ENCODE measurements around the gene ENPP4. TPM values are rescaled to one million over a fixed set of nuclear protein-coding genes. Genes with fewer than 3 reads are reported as not detected.

ENPP4 gene
- polyA plus RNA-seq, 1 of the 3 experiments (the other 2 are of a cell fraction): 0.05 TPM

DNA sequence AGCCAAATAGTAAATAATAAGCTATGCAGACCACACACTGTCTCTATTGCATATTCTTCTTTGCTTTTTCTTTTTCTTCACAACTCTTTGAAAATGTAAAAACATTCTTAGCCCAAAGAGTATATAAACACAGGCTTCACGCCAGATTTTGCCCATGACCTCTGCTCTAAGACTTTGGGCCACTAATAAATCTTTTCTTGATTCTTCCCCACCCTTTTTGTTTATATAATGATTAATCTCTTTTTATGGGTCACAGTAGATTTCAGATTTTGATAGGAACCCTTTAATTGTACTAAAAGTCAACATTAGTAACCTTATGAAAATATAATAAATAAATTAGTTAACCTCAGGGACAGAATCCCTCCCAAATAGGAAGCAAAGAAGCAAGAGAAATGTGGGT is 56.8 kb downstream of the ENPP4 start:
- WGBS (ENCODE audit: low lambda C conversion rate): 3% methylated on average over 1 of the region's 1 CpG
- H3K27ac ChIP-seq (ENCODE audit: low read depth in 2 of 2, low read length in 1 of 2): no peak overlapping the region
- no peak overlapping the region for H2AFZ ChIP-seq (ENCODE audit: low read depth)
- no peaks in the 10 kb centered on the region for H3K9me2 ChIP-seq
- H3K27me3 ChIP-seq (ENCODE audit: insufficient read depth): peaks cover 16% of the 10 kb centered on the region
- no peak for DNase-seq
- no peaks in the 10 kb centered on the region for H3K4me1 ChIP-seq (ENCODE audit: control insufficient read depth in 1 of 2, insufficient read depth in 2 of 2, low read depth in 1 of 2, low read length in 1 of 2)
- no peaks in the 10 kb centered on the region for H3K9me3 ChIP-seq
- CTCF ChIA-PET: interaction anchor here (1.3 kb wide), 1 partner anchor 24 kb away, joined by 4 read pairs; no protein-coding TSS in a partner anchor
- no peak overlapping the region for H3K4me2 ChIP-seq
- POLR2A ChIA-PET: no interaction called here
- no peak overlapping the region for H3K4me3 ChIP-seq (ENCODE audit: low read depth in 2 of 2, low read length in 1 of 2)
- no peaks in the 10 kb centered on the region for H3K79me2 ChIP-seq (ENCODE audit: insufficient read depth)
- H4K20me1 ChIP-seq (ENCODE audit: insufficient read depth): no peaks in the 10 kb centered on the region
- TF ChIP-seq, protein P1, sequence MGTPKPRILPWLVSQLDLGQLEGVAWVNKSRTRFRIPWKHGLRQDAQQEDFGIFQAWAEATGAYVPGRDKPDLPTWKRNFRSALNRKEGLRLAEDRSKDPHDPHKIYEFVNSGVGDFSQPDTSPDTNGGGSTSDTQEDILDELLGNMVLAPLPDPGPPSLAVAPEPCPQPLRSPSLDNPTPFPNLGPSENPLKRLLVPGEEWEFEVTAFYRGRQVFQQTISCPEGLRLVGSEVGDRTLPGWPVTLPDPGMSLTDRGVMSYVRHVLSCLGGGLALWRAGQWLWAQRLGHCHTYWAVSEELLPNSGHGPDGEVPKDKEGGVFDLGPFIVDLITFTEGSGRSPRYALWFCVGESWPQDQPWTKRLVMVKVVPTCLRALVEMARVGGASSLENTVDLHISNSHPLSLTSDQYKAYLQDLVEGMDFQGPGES (IDR thresholded peaks at IDR 0.05; ENCODE audit: low read depth, low read length): no peak
- TF ChIP-seq YY1 (IDR thresholded peaks at IDR 0.05; ENCODE audit: low read depth): no peak
- no peak for TF ChIP-seq EZH2phosphoT487 (IDR thresholded peaks at IDR 0.05; ENCODE audit: borderline replicate concordance, low read depth)
- no peak for TF ChIP-seq RAD21 (IDR thresholded peaks at IDR 0.05; ENCODE audit: low read length)
- no peak for TF ChIP-seq GABPA (IDR thresholded peaks at IDR 0.05; ENCODE audit: low read depth)
- TF ChIP-seq TAF1 (IDR thresholded peaks at IDR 0.05; ENCODE audit: borderline replicate concordance, low read depth, low read length): no peak
- TF ChIP-seq, protein P2, sequence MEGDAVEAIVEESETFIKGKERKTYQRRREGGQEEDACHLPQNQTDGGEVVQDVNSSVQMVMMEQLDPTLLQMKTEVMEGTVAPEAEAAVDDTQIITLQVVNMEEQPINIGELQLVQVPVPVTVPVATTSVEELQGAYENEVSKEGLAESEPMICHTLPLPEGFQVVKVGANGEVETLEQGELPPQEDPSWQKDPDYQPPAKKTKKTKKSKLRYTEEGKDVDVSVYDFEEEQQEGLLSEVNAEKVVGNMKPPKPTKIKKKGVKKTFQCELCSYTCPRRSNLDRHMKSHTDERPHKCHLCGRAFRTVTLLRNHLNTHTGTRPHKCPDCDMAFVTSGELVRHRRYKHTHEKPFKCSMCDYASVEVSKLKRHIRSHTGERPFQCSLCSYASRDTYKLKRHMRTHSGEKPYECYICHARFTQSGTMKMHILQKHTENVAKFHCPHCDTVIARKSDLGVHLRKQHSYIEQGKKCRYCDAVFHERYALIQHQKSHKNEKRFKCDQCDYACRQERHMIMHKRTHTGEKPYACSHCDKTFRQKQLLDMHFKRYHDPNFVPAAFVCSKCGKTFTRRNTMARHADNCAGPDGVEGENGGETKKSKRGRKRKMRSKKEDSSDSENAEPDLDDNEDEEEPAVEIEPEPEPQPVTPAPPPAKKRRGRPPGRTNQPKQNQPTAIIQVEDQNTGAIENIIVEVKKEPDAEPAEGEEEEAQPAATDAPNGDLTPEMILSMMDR (IDR thresholded peaks at IDR 0.05): no peak
- no peaks in the 10 kb centered on the region for H3K36me3 ChIP-seq (replicated peaks in 1 of 2; ENCODE audit: control insufficient read depth in 1 of 2, insufficient read depth in 2 of 2, low read length in 1 of 2)
- no peak overlapping the region for H3K9ac ChIP-seq
- no peaks in the 10 kb centered on the region for H3F3A ChIP-seq (replicated peaks; ENCODE audit: insufficient read depth)

- H3F3A ChIP-seq (replicated peaks; ENCODE audit: insufficient read depth): no peaks in the 10 kb centered on the region
- H3K9me2 ChIP-seq: no peaks in the 10 kb centered on the region
- POLR2A ChIA-PET: no interaction called here
- no peaks in the 10 kb centered on the region for H4K20me1 ChIP-seq (ENCODE audit: insufficient read depth)
- H3K4me3 ChIP-seq (ENCODE audit: low read depth in 2 of 2, low read length in 1 of 2): no peak overlapping the region
- no peak overlapping the region for H2AFZ ChIP-seq (ENCODE audit: low read depth)
- no peaks in the 10 kb centered on the region for H3K9me3 ChIP-seq
- no peak for DNase-seq
- CTCF ChIA-PET: no interaction called here
- no peaks in the 10 kb centered on the region for H3K79me2 ChIP-seq (ENCODE audit: insufficient read depth)
- peaks cover 5% of the 10 kb centered on the region for H3K27me3 ChIP-seq (ENCODE audit: insufficient read depth)
- TF ChIP-seq FOXM1 (IDR thresholded peaks at IDR 0.05; ENCODE audit: low read depth): no peak
- TF ChIP-seq CHD2 (IDR thresholded peaks at IDR 0.05; ENCODE audit: low read length, partially characterized antibody): no peak
- TF ChIP-seq GABPA (IDR thresholded peaks at IDR 0.05; ENCODE audit: low read depth): no peak
- H3K4me1 ChIP-seq (ENCODE audit: control insufficient read depth in 1 of 2, insufficient read depth in 2 of 2, low read depth in 1 of 2, low read length in 1 of 2): no peaks in the 10 kb centered on the region
- H3K4me2 ChIP-seq: no peak overlapping the region
- no peak overlapping the region for H3K9ac ChIP-seq
- no peak overlapping the region for H3K27ac ChIP-seq (ENCODE audit: low read depth in 2 of 2, low read length in 1 of 2)
- H3K36me3 ChIP-seq (replicated peaks in 1 of 2; ENCODE audit: control insufficient read depth in 1 of 2, insufficient read depth in 2 of 2, low read length in 1 of 2): no peaks in the 10 kb centered on the region
- 0% methylated on average over 4 of the region's 4 CpGs for WGBS (ENCODE audit: low lambda C conversion rate)
Observed at GRCh38 chr6:46189726-46190125, 59.9 kb downstream of the ENPP4 start.

GRCh38 chr6:46190889-46191288 is 61.1 kb downstream of the ENPP4 start:
- H2AFZ ChIP-seq (ENCODE audit: low read depth): no peak overlapping the region
- no peaks in the 10 kb centered on the region for H3K4me1 ChIP-seq (ENCODE audit: control insufficient read depth in 1 of 2, insufficient read depth in 2 of 2, low read depth in 1 of 2, low read length in 1 of 2)
- H4K20me1 ChIP-seq (ENCODE audit: insufficient read depth): no peaks in the 10 kb centered on the region
- 0% methylated on average over 4 of the region's 4 CpGs for WGBS (ENCODE audit: low lambda C conversion rate)
- no peaks in the 10 kb centered on the region for H3F3A ChIP-seq (replicated peaks; ENCODE audit: insufficient read depth)
- no peaks in the 10 kb centered on the region for H3K79me2 ChIP-seq (ENCODE audit: insufficient read depth)
- DNase-seq: no peak
- no peak overlapping the region for H3K9ac ChIP-seq
- no peak overlapping the region for H3K27ac ChIP-seq (ENCODE audit: low read depth in 2 of 2, low read length in 1 of 2)
- H3K9me2 ChIP-seq: no peaks in the 10 kb centered on the region
- no peak overlapping the region for H3K4me3 ChIP-seq (ENCODE audit: low read depth in 2 of 2, low read length in 1 of 2)
- no peak for TF ChIP-seq EZH2phosphoT487 (IDR thresholded peaks at IDR 0.05; ENCODE audit: borderline replicate concordance, low read depth)
- no peak for TF ChIP-seq TEAD4 (IDR thresholded peaks at IDR 0.05; ENCODE audit: borderline replicate concordance, insufficient read depth)
- TF ChIP-seq SMC3 (IDR thresholded peaks at IDR 0.05; ENCODE audit: low read depth, low read length): no peak
- POLR2A ChIA-PET: no interaction called here
- no peaks in the 10 kb centered on the region for H3K36me3 ChIP-seq (replicated peaks in 1 of 2; ENCODE audit: control insufficient read depth in 1 of 2, insufficient read depth in 2 of 2, low read length in 1 of 2)
- H3K9me3 ChIP-seq: no peaks in the 10 kb centered on the region
- CTCF ChIA-PET: no interaction called here
- H3K4me2 ChIP-seq: no peak overlapping the region
- peaks cover 5% of the 10 kb centered on the region for H3K27me3 ChIP-seq (ENCODE audit: insufficient read depth)
